ENCODE data around the gene KLHL10. TPM values are rescaled to one million over a fixed set of nuclear protein-coding genes. Genes with fewer than 3 reads are reported as not detected.

The KLHL10 gene
- total and polyA plus RNA-seq, 2 of the 13 experiments (the other 11 are each of a cell fraction or from before 2014, with no cell fraction given) = 0.04 to 0.08 TPM

DNA sequence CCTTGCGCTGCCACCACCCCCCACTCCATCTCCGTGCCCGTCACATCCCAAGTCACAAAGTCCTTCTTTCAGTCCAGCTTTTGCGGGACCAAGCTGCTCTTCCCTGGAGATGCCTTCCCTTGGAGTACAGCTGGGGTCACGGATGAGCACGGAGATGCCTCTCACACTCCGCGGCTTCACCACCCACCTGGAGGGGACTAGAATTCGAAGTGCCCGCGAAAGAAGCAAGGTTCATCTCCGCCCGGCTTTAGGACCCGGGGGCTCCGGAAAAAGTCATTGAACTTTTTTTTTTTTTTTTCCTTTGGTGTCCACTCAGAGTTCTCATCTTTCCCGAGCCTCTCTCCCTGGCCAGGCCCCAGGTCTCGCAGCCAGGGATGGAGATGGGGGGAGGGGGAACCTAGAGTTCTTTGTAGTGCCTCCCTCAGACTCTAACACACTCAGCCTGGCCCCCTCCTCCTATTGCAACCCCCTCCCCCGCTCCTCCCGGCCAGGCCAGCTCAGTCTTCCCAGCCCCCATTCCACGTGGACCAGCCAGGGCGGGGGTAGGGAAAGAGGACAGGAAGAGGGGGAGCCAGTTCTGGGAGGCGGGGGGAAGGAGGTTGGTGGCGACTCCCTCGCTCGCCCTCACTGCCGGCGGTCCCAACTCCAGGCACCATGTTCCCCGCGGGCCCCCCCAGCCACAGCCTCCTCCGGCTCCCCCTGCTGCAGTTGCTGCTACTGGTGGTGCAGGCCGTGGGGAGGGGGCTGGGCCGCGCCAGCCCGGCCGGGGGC lies 25.1 kb upstream of the KLHL10 start, which contains the start of gene FKBP10 (continued):
- TF ChIP-seq, protein P1, sequence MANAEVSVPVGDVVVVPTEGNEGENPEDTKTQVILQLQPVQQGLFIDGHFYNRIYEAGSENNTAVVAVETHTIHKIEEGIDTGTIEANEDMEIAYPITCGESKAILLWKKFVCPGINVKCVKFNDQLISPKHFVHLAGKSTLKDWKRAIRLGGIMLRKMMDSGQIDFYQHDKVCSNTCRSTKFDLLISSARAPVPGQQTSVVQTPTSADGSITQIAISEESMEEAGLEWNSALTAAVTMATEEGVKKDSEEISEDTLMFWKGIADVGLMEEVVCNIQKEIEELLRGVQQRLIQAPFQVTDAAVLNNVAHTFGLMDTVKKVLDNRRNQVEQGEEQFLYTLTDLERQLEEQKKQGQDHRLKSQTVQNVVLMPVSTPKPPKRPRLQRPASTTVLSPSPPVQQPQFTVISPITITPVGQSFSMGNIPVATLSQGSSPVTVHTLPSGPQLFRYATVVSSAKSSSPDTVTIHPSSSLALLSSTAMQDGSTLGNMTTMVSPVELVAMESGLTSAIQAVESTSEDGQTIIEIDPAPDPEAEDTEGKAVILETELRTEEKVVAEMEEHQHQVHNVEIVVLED (CRISPR knock-in tag; IDR thresholded peaks at IDR 0.05; ENCODE audit: borderline replicate concordance) = no peak
- TF ChIP-seq, protein P2, sequence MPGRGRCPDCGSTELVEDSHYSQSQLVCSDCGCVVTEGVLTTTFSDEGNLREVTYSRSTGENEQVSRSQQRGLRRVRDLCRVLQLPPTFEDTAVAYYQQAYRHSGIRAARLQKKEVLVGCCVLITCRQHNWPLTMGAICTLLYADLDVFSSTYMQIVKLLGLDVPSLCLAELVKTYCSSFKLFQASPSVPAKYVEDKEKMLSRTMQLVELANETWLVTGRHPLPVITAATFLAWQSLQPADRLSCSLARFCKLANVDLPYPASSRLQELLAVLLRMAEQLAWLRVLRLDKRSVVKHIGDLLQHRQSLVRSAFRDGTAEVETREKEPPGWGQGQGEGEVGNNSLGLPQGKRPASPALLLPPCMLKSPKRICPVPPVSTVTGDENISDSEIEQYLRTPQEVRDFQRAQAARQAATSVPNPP (CRISPR knock-in tag; IDR thresholded peaks at IDR 0.05) = no peak
- TF ChIP-seq ZBTB3 (CRISPR knock-in tag; IDR thresholded peaks at IDR 0.05; ENCODE audit: borderline replicate concordance, low read depth) = no peak
- peak; percentile 97 for TF ChIP-seq ZEB1 (IDR thresholded peaks at IDR 0.05; ENCODE audit: insufficient replicate concordance, low read depth)
- no peak for TF ChIP-seq ZNF205 (CRISPR knock-in tag; IDR thresholded peaks at IDR 0.05)
- TF ChIP-seq, protein P3, sequence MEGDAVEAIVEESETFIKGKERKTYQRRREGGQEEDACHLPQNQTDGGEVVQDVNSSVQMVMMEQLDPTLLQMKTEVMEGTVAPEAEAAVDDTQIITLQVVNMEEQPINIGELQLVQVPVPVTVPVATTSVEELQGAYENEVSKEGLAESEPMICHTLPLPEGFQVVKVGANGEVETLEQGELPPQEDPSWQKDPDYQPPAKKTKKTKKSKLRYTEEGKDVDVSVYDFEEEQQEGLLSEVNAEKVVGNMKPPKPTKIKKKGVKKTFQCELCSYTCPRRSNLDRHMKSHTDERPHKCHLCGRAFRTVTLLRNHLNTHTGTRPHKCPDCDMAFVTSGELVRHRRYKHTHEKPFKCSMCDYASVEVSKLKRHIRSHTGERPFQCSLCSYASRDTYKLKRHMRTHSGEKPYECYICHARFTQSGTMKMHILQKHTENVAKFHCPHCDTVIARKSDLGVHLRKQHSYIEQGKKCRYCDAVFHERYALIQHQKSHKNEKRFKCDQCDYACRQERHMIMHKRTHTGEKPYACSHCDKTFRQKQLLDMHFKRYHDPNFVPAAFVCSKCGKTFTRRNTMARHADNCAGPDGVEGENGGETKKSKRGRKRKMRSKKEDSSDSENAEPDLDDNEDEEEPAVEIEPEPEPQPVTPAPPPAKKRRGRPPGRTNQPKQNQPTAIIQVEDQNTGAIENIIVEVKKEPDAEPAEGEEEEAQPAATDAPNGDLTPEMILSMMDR (CRISPR knock-in tag; IDR thresholded peaks at IDR 0.05) = no peak
- no peak for TF ChIP-seq ZNF24 (IDR thresholded peaks at IDR 0.05)
- TF ChIP-seq, protein P4, sequence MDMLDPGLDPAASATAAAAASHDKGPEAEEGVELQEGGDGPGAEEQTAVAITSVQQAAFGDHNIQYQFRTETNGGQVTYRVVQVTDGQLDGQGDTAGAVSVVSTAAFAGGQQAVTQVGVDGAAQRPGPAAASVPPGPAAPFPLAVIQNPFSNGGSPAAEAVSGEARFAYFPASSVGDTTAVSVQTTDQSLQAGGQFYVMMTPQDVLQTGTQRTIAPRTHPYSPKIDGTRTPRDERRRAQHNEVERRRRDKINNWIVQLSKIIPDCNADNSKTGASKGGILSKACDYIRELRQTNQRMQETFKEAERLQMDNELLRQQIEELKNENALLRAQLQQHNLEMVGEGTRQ (IDR thresholded peaks at IDR 0.05; ENCODE audit: low read depth, low read length) = no peak
- TF ChIP-seq, protein P4 (CRISPR knock-in tag; IDR thresholded peaks at IDR 0.05; ENCODE audit: borderline replicate concordance) = peak; percentile 40; the same call in 1 of the 2 replicates
- TF ChIP-seq, protein P5, sequence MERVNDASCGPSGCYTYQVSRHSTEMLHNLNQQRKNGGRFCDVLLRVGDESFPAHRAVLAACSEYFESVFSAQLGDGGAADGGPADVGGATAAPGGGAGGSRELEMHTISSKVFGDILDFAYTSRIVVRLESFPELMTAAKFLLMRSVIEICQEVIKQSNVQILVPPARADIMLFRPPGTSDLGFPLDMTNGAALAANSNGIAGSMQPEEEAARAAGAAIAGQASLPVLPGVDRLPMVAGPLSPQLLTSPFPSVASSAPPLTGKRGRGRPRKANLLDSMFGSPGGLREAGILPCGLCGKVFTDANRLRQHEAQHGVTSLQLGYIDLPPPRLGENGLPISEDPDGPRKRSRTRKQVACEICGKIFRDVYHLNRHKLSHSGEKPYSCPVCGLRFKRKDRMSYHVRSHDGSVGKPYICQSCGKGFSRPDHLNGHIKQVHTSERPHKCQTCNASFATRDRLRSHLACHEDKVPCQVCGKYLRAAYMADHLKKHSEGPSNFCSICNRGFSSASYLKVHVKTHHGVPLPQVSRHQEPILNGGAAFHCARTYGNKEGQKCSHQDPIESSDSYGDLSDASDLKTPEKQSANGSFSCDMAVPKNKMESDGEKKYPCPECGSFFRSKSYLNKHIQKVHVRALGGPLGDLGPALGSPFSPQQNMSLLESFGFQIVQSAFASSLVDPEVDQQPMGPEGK (CRISPR knock-in tag; IDR thresholded peaks at IDR 0.05) = peak; percentile 96
- no peak; the same call in 1 of the 2 replicates for TF ChIP-seq TRIM24 (CRISPR knock-in tag; IDR thresholded peaks at IDR 0.05)
- peak; percentile 47; the same call in 1 of the 2 replicates for TF ChIP-seq CHD4 (IDR thresholded peaks at IDR 0.05; ENCODE audit: borderline replicate concordance, low read length)
- no peak for TF ChIP-seq HDAC2 (CRISPR knock-in tag; IDR thresholded peaks at IDR 0.05)
- TF ChIP-seq CBX2 (IDR thresholded peaks at IDR 0.05; ENCODE audit: low read depth, low read length) = no peak
- TF ChIP-seq CBX2 (CRISPR knock-in tag; IDR thresholded peaks at IDR 0.05; ENCODE audit: low read depth) = no peak
- TF ChIP-seq, protein P6, sequence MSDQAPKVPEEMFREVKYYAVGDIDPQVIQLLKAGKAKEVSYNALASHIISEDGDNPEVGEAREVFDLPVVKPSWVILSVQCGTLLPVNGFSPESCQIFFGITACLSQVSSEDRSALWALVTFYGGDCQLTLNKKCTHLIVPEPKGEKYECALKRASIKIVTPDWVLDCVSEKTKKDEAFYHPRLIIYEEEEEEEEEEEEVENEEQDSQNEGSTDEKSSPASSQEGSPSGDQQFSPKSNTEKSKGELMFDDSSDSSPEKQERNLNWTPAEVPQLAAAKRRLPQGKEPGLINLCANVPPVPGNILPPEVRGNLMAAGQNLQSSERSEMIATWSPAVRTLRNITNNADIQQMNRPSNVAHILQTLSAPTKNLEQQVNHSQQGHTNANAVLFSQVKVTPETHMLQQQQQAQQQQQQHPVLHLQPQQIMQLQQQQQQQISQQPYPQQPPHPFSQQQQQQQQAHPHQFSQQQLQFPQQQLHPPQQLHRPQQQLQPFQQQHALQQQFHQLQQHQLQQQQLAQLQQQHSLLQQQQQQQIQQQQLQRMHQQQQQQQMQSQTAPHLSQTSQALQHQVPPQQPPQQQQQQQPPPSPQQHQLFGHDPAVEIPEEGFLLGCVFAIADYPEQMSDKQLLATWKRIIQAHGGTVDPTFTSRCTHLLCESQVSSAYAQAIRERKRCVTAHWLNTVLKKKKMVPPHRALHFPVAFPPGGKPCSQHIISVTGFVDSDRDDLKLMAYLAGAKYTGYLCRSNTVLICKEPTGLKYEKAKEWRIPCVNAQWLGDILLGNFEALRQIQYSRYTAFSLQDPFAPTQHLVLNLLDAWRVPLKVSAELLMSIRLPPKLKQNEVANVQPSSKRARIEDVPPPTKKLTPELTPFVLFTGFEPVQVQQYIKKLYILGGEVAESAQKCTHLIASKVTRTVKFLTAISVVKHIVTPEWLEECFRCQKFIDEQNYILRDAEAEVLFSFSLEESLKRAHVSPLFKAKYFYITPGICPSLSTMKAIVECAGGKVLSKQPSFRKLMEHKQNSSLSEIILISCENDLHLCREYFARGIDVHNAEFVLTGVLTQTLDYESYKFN (CRISPR knock-in tag; conservative IDR thresholded peaks at IDR 0.05) = peak; percentile 64
